Loucy (cell line): ENCODE data around the gene DCUN1D4.

ENCODE experiments used
- CTCF ChIP-seq: fragments of 200-600 bp; sonication (generic); conservative IDR thresholded peaks from 2 replicates; pipeline ENCODE4 v1.5.1; 2014; ENCODE audit warnings: mild to moderate bottlenecking, antibody characterized with exemption, low read length
- EZH2phosphoT487 ChIP-seq: fragments of 200-600 bp; IDR thresholded peaks from 2 replicates; pipeline ENCODE4 v1.6.1; 2018; ENCODE audit warnings: antibody characterized with exemption, mild to moderate bottlenecking, moderate library complexity, borderline replicate concordance

GRCh38 chr4:51894059-51894645 lies 51.2 kb downstream of the DCUN1D4 start:
- TF ChIP-seq CTCF (no peak), EZH2phosphoT487 (no peak)
